B cell (primary cell): ENCODE results near the gene MBD6. TPM values are rescaled to one million over a fixed set of nuclear protein-coding genes. Genes with fewer than 3 reads are reported as not detected.

Experiments
- ATAC-seq: fragments of 200-7000 bp; cut with Tn5 transposase; one replicate; pipeline ENCODE4 v1.10.0; 2021; ENCODE audit warnings: low read depth, mild to moderate bottlenecking, moderate number of reproducible peaks, moderate library complexity
- CTCF ChIA-PET: fragments of 350-600 bp; sonication (Branson Sonifier 250); formaldehyde crosslinking; loops from one replicate; lab custom pipeline; 2021; ENCODE audit warnings: antibody characterized with exemption, inconsistent platforms; lab: Charles Lee
- POLR2A ChIA-PET: fragments of 350-600 bp; sonication (Branson Sonifier 250); formaldehyde crosslinking; loops from one replicate; lab custom pipeline; 2021; ENCODE audit warnings: antibody characterized with exemption; lab: Charles Lee
- DNase-seq: peaks from one replicate; pipeline ENCODE4 v3.0.0; 2013
- H2AFZ ChIP-seq: 2 replicates; pipeline ENCODE4 v1.6.1; 2012; ENCODE audit warnings: mild to moderate bottlenecking, low read depth, low read length; ENCODE audit not compliant: insufficient read depth, poor library complexity, severe bottlenecking
- H3K27ac ChIP-seq, 2 donors: 1 replicate in 1 of 2; 2 replicates in 1 of 2; pipeline ENCODE4 v1.5.1; 2012 to 2013; ENCODE audit warnings: low read length in 2 of 2, mild to moderate bottlenecking in 2 of 2, moderate library complexity in 1 of 2
- H3K27me3 ChIP-seq, 4 experiments: fragments of 200-600 bp in 1 of 4; sonication (generic) in 1 of 4; replicated peaks in 1 of 4; 1 replicate in 2 of 4; 2 replicates in 2 of 4; pipeline versions ENCODE4 v1.6.1 to v1.7.0; 2013 to 2016; ENCODE audit warnings: low read length in 3 of 4, mild to moderate bottlenecking in 2 of 4, mixed read lengths in 1 of 4, moderate library complexity in 1 of 4; ENCODE audit not compliant: insufficient read depth in 4 of 4, control insufficient read depth in 3 of 4; ENCODE audit errors: control extremely low read depth in 1 of 4
- H3K36me3 ChIP-seq, 2 experiments: replicated peaks in 1 of 2; 1 replicate in 1 of 2; 2 replicates in 1 of 2; pipeline versions ENCODE4 v1.6.1 to v1.7.1; 2013; ENCODE audit warnings: low read length in 1 of 2; ENCODE audit not compliant: insufficient read depth in 2 of 2, control insufficient read depth in 1 of 2; ENCODE audit errors: control extremely low read depth in 1 of 2, extremely low read depth in 1 of 2
- H3K4me1 ChIP-seq, 2 donors: fragments of 200-600 bp in 1 of 2; sonication (generic) in 1 of 2; 1 replicate in 1 of 2; 2 replicates in 1 of 2; pipeline versions ENCODE4 v1.5.1 to v1.6.1; 2013 to 2017; ENCODE audit warnings: low read length in 2 of 2; ENCODE audit not compliant: control insufficient read depth in 2 of 2, insufficient read depth in 2 of 2
- H3K4me2 ChIP-seq: replicated peaks from 2 replicates; pipeline ENCODE3; 2012; ENCODE audit warnings: mild to moderate bottlenecking, low read depth, low read length; ENCODE audit not compliant: poor library complexity, severe bottlenecking
- H3K4me3 ChIP-seq, 5 experiments: fragments of 200-600 bp in 1 of 5; sonication (generic) in 1 of 5; 1 replicate in 3 of 5; 2 replicates in 2 of 5; pipeline versions ENCODE4 v1.5.1 to v1.7.0; 2011 to 2016; ENCODE audit warnings: low read length in 4 of 5, mild to moderate bottlenecking in 4 of 5, low read depth in 2 of 5, control low read depth in 1 of 5, moderate library complexity in 1 of 5; ENCODE audit not compliant: insufficient read depth in 1 of 5; ENCODE audit errors: control extremely low read depth in 1 of 5, extremely low read depth in 1 of 5
- H3K79me2 ChIP-seq: fragments of 200-600 bp; sonication (generic); one replicate; pipeline ENCODE4 v1.6.0; 2016; ENCODE audit warnings: low read length; ENCODE audit not compliant: control insufficient read depth, insufficient read depth
- H3K9ac ChIP-seq: fragments of 200-600 bp; sonication (generic); 2 replicates; pipeline ENCODE4 v1.6.1; 2017; ENCODE audit warnings: mild to moderate bottlenecking, low read length, moderate library complexity
- H3K9me3 ChIP-seq, 3 donors: one replicate each; pipeline versions ENCODE4 v1.6.1 to v1.7.1; 2013; ENCODE audit warnings: low read length in 2 of 3; ENCODE audit not compliant: control insufficient read depth in 2 of 3, insufficient read depth in 1 of 3; ENCODE audit errors: control extremely low read depth in 1 of 3
- H4K20me1 ChIP-seq: 2 replicates; pipeline ENCODE4 v1.6.0; 2012; ENCODE audit warnings: mild to moderate bottlenecking, low read length; ENCODE audit not compliant: insufficient read depth, control insufficient read depth, poor library complexity, severe bottlenecking
- H3K27ac Mint-ChIP-seq: one replicate; pipeline ENCODE4 v1.8.0; 2021; ENCODE audit warnings: mixed read lengths
- H3K27me3 Mint-ChIP-seq: one replicate; pipeline ENCODE4 v1.8.0; 2021; ENCODE audit warnings: mixed read lengths
- H3K4me1 Mint-ChIP-seq: one replicate; pipeline ENCODE4 v1.8.0; 2021; ENCODE audit warnings: mixed read lengths
- H3K4me3 Mint-ChIP-seq: one replicate; pipeline ENCODE4 v1.8.0; 2021; ENCODE audit warnings: mixed read lengths
- H3K9me3 Mint-ChIP-seq: one replicate; pipeline ENCODE4 v1.8.0; 2022; ENCODE audit warnings: mixed read lengths; ENCODE audit not compliant: insufficient read depth
- CTCF ChIP-seq: fragments of 200-600 bp; IDR thresholded peaks from one replicate; pipeline ENCODE4 v1.8.0; 2022; ENCODE audit warnings: antibody characterized with exemption, mild to moderate bottlenecking
- EZH2 ChIP-seq: IDR thresholded peaks from 2 replicates; pipeline ENCODE4 v1.6.1; 2012; ENCODE audit warnings: borderline replicate concordance, low read depth, mild to moderate bottlenecking, moderate library complexity, low read length; ENCODE audit not compliant: insufficient read depth, poor library complexity, severe bottlenecking
- WGBS: methylation state at CpG from one replicate; pipeline ENCODE4 v1.1.5; 2013; ENCODE audit warnings: missing lambda C conversion rate; ENCODE audit not compliant: insufficient coverage; 5-methylcytosine and 5-hydroxymethylcytosine counted together
- intact Hi-C: fragments of 100-400 bp; cut with micrococcal nuclease; formaldehyde crosslinking; loops from one replicate; pipeline ENCODE4 v1.10.0; 2022
- polyA plus RNA-seq: library from polyadenylated mRNA; depleted of rRNA; stranded (reverse); fragments of >200 nt; gene quantifications from 2 replicates; pipeline ENCODE4 v1.2.3, GENCODE V29; 2012
- total RNA-seq, 2 donors: library from RNA; stranded (reverse); fragments of 120-200 nt in 1 of 2; gene quantifications; 1 replicate in 1 of 2; 2 replicates in 1 of 2; pipeline versions ENCODE4 v1.2.3 to v1.2.4, GENCODE V29; 2013 to 2022

The MBD6 gene
- total and polyA plus RNA-seq, 2 donors (not counting 1 experiment from before 2014, with no cell fraction given) = 39.4 to 121 TPM

GRCh38 chr12:57539134-57539768, 16.6 kb downstream of the MBD6 start:
- peaks cover 2 to 54% of the 10 kb centered on the region in 2 experiments for H3K36me3 ChIP-seq
- no peak for ATAC-seq
- CTCF ChIA-PET = interaction anchor here (1.2 kb wide), 1 partner anchor 80 kb away, joined by 3 read pairs; no protein-coding TSS in a partner anchor

More at GRCh38 chr12:57539134-57539768, 16.6 kb downstream of the MBD6 start:
- 97% methylated on average over 4 of the region's 5 CpGs for WGBS
- Mint-ChIP-seq H3K4me1 (peaks cover 6% of the 10 kb centered on the region), H3K27me3 (no peaks in the 10 kb centered on the region), H3K27ac (no peak overlapping the region), H3K9me3 (no peaks in the 10 kb centered on the region), H3K4me3 (no peak overlapping the region)
- intact Hi-C loops = no loop called here
- Histone ChIP-seq H3K79me2 (no peaks in the 10 kb centered on the region), H3K9ac (no peak overlapping the region), H3K9me3 (no peaks in the 10 kb centered on the region), H3K27ac (no peak overlapping the region), H3K4me2 (no peak overlapping the region), H2AFZ (no peak overlapping the region), H4K20me1 (no peaks in the 10 kb centered on the region), H3K4me1 (peaks cover 0 to 3% of the 10 kb centered on the region in 2 donors), H3K27me3 (no peaks in the 10 kb centered on the region), H3K4me3 (no peak overlapping the region)
- TF ChIP-seq EZH2 = no peak
- TF ChIP-seq CTCF = no peak
- POLR2A ChIA-PET = interaction anchor here (0.5 kb wide), 1 partner anchor 839 kb away, joined by 4 read pairs; no protein-coding TSS in a partner anchor
- DNase-seq = no peak
